K562 (cell line): ENCODE data around the gene ZNF296. TPM values are rescaled to one million over a fixed set of nuclear protein-coding genes. Genes with fewer than 3 reads are reported as not detected.

Experiments used
- CBX1 ChIP-seq: sonication (generic); IDR thresholded peaks from 2 replicates; pipeline ENCODE4 v1.6.1; 2016; ENCODE audit warnings: antibody characterized with exemption, low read depth, mild to moderate bottlenecking
- CCNT2 ChIP-seq: IDR thresholded peaks from 2 replicates; pipeline ENCODE4 v1.6.1; 2011; ENCODE audit warnings: borderline replicate concordance, low read depth, mild to moderate bottlenecking, moderate library complexity, mixed read lengths, low read length; ENCODE audit not compliant: insufficient read length; ENCODE audit errors: extremely low read depth
- CREM ChIP-seq: IDR thresholded peaks from 2 replicates; pipeline ENCODE4 v1.6.1; 2014; ENCODE audit warnings: antibody characterized with exemption, low read depth
- ETS2 ChIP-seq: IDR thresholded peaks from 2 replicates; pipeline ENCODE4 v1.6.1; 2016; ENCODE audit warnings: borderline replicate concordance, missing genetic modification characterization, mild to moderate bottlenecking, moderate library complexity, missing compliant biosample characterization; ENCODE audit not compliant: poor library complexity, severe bottlenecking
- GTF2E2 ChIP-seq: fragments of 200-800 bp; sonication (Bioruptor generic); IDR thresholded peaks from 2 replicates; pipeline ENCODE4 v1.6.1; 2016; ENCODE audit warnings: missing genetic modification characterization, missing compliant biosample characterization
- GTF2F1 ChIP-seq: IDR thresholded peaks from 2 replicates; pipeline ENCODE4 v1.6.1; 2011; ENCODE audit warnings: low read depth, low read length, improper control_type of control experiment
- KDM5B ChIP-seq: fragments of 200-600 bp; sonication (generic); IDR thresholded peaks from 2 replicates; pipeline ENCODE4 v1.6.1; 2012; ENCODE audit warnings: low read depth, mild to moderate bottlenecking, moderate library complexity, low read length, control low read depth, inconsistent platforms; ENCODE audit not compliant: insufficient replicate concordance
- MEF2D ChIP-seq: conservative IDR thresholded peaks from 2 replicates; pipeline ENCODE4 v1.6.1; 2016; ENCODE audit warnings: low read depth, missing genetic modification characterization, missing compliant biosample characterization
- SMARCA4 ChIP-seq: fragments of 450-650 bp; IDR thresholded peaks from 2 replicates; pipeline ENCODE4 v1.6.1; 2016
- SMARCC2 ChIP-seq: fragments of 450-650 bp; IDR thresholded peaks from 2 replicates; pipeline ENCODE4 v1.6.1; 2017; ENCODE audit warnings: antibody characterized with exemption, moderate library complexity, mild to moderate bottlenecking, low read depth
- SUPT5H ChIP-seq: fragments of 450-650 bp; IDR thresholded peaks from 2 replicates; pipeline ENCODE4 v1.6.1; 2016
- TAF1 ChIP-seq: IDR thresholded peaks from 2 replicates; pipeline ENCODE4 v1.6.1; 2011; ENCODE audit warnings: mild to moderate bottlenecking, low read length, moderate library complexity; ENCODE audit not compliant: insufficient read depth, control insufficient read depth, severe bottlenecking; ENCODE audit errors: extremely low read depth
- TEAD1 ChIP-seq, 2 experiments: fragments of 450-650 bp in 1 of 2; sonication (generic) in 1 of 2; formaldehyde crosslinking; IDR thresholded peaks; 2 replicates each; pipeline versions ENCODE4 v1.4.0 to v1.8.0; 2020 to 2022; ENCODE audit warnings: mild to moderate bottlenecking in 2 of 2, missing genetic modification reagents in 1 of 2
- ZNF212 ChIP-seq: fragments of 450-650 bp; formaldehyde crosslinking; IDR thresholded peaks from 2 replicates; pipeline ENCODE4 v1.4.0; 2020; ENCODE audit warnings: mild to moderate bottlenecking
- ZNF79 ChIP-seq: fragments of 250-450 bp; sonication (Bioruptor Pico); IDR thresholded peaks from 2 replicates; pipeline ENCODE4 v1.4.0; 2020; ENCODE audit warnings: low read depth, mild to moderate bottlenecking, moderate library complexity
- polyA plus RNA-seq, 8 experiments: library from polyadenylated mRNA; depleted of rRNA in 4 of 8; stranded (reverse) in 5 of 8; unstranded in 3 of 8; fragments of >200 nt; fragmentation: Nextera tagmentation in 2 of 8; fragmentation: Illumina TruSeq in 1 of 8; extraction: Ambion mirVana in 2 of 8; extraction: Trizol in 1 of 8; gene quantifications; 2 replicates each; pipeline versions ENCODE4 v1.2.1 to v1.2.3, GENCODE V29; 2011 to 2014; ENCODE audit warnings: inconsistent platforms in 1 of 8, missing spikeins in 1 of 8
- total RNA-seq, 7 experiments: library from RNA; depleted of rRNA in 6 of 7; stranded (reverse); fragments of >200 nt in 6 of 7; fragmentation: Illumina TruSeq in 2 of 7; extraction: Trizol in 2 of 7; gene quantifications; 2 replicates each; pipeline versions ENCODE4 v1.2.1 to v1.2.3, GENCODE V29; 2011 to 2021; ENCODE audit warnings: low replicate concordance in 1 of 7
- TF ChIP-seq, protein P1 (sequence below): fragments of 450-650 bp; formaldehyde crosslinking; IDR thresholded peaks from 2 replicates; pipeline ENCODE4 v1.4.0; 2020; ENCODE audit warnings: mild to moderate bottlenecking, moderate library complexity
- TF ChIP-seq, protein P2 (sequence below): sonication (generic); formaldehyde crosslinking; IDR thresholded peaks from 2 replicates; pipeline ENCODE4 v1.8.0; 2022; ENCODE audit warnings: mild to moderate bottlenecking, missing genetic modification reagents
- TF ChIP-seq, protein P3 (sequence below), 3 experiments: fragments of 200-800 bp in 1 of 3; fragments of 250-450 bp in 1 of 3; fragments of 450-650 bp in 1 of 3; sonication (Bioruptor Pico) in 1 of 3; sonication (Bioruptor generic) in 1 of 3; formaldehyde crosslinking in 1 of 3; IDR thresholded peaks; 2 replicates each; pipeline versions ENCODE4 v1.6.1 to v1.8.0; 2016 to 2022; ENCODE audit warnings: mild to moderate bottlenecking in 2 of 3, missing genetic modification characterization in 2 of 3, missing compliant biosample characterization in 1 of 3, moderate library complexity in 1 of 3

The ZNF296 gene
- total and polyA plus RNA-seq, 9 of the 15 experiments (the other 6 are each of a cell fraction or from before 2014, with no cell fraction given): 0.03 to 8.8 (median 0.47) TPM; not detected in 1

DNA sequence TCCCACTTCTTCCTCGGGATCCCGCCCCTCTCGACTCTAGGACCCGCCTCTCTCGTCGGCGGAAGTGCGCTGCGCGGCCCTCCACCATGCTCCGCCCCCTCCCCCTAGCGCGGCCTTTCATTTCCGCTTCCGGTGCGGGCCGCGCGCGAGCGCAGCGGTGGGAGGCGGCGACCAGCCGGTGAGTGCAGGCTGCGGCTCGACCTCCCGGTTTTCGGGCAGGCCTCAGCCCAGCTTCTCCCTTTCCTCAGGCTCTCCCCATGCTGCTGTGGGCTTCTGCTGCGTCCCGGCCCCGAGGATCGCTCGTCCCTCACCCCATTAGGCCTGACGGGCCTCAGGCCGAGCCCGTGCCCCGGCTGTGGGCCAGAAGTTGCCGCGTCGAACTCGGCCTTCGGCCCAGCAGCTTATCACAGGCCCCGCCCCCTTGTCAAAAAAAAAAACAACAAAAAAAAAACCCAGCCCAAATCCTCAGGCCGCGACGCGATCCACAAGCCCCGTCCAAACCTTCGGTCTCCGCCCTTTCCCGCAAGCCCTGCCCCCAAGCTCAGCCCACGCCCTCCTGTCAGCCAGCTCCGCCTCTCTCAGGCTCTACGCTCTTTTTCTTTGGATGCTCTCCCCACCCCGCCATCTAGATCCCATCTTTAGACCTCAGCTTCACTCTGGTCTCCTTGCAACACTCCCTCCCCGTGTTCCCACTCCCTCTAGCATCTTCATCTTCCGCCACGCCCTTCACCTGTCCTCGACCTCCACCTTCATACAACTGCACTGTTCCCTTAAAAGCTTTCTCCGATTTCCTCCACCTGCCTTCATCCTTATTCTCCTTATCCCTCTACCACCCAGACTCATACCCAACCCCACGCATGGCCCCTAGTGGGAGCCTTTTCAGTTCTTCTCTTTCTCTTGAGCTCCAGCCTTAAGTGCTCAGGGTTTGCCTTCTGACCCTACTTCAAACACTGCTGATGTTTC lies 37.1 kb downstream of the ZNF296 start, which contains the start of gene CLASRP (continued):
- TF ChIP-seq ETS2: no peak
- TF ChIP-seq CCNT2: peak; percentile 52
- peak; percentile 41; the same call in 1 of the 2 replicates for TF ChIP-seq CBX1
- peak; percentile 79 for TF ChIP-seq CREM
- no peak for TF ChIP-seq ZNF212 (CRISPR knock-in tag)
- TF ChIP-seq SMARCC2: no peak
- TF ChIP-seq SUPT5H: peak; percentile 97
- TF ChIP-seq, protein P1, sequence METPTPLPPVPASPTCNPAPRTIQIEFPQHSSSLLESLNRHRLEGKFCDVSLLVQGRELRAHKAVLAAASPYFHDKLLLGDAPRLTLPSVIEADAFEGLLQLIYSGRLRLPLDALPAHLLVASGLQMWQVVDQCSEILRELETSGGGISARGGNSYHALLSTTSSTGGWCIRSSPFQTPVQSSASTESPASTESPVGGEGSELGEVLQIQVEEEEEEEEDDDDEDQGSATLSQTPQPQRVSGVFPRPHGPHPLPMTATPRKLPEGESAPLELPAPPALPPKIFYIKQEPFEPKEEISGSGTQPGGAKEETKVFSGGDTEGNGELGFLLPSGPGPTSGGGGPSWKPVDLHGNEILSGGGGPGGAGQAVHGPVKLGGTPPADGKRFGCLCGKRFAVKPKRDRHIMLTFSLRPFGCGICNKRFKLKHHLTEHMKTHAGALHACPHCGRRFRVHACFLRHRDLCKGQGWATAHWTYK (CRISPR knock-in tag): 0 out of 2 replicates have a peak, but pooled peaks have one; percentile 46
- TF ChIP-seq, protein P2, sequence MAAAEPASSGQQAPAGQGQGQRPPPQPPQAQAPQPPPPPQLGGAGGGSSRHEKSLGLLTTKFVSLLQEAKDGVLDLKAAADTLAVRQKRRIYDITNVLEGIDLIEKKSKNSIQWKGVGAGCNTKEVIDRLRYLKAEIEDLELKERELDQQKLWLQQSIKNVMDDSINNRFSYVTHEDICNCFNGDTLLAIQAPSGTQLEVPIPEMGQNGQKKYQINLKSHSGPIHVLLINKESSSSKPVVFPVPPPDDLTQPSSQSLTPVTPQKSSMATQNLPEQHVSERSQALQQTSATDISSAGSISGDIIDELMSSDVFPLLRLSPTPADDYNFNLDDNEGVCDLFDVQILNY (CRISPR knock-in tag): no peak
- TF ChIP-seq GTF2E2: peak; percentile 87
- no peak for TF ChIP-seq GTF2F1
- no peak for TF ChIP-seq TEAD1 (CRISPR knock-in tag; IDR thresholded peaks at IDR 0.05)
- peak; percentile 92 for TF ChIP-seq TAF1
- peak; percentile 88 for TF ChIP-seq KDM5B
- TF ChIP-seq, protein P3, sequence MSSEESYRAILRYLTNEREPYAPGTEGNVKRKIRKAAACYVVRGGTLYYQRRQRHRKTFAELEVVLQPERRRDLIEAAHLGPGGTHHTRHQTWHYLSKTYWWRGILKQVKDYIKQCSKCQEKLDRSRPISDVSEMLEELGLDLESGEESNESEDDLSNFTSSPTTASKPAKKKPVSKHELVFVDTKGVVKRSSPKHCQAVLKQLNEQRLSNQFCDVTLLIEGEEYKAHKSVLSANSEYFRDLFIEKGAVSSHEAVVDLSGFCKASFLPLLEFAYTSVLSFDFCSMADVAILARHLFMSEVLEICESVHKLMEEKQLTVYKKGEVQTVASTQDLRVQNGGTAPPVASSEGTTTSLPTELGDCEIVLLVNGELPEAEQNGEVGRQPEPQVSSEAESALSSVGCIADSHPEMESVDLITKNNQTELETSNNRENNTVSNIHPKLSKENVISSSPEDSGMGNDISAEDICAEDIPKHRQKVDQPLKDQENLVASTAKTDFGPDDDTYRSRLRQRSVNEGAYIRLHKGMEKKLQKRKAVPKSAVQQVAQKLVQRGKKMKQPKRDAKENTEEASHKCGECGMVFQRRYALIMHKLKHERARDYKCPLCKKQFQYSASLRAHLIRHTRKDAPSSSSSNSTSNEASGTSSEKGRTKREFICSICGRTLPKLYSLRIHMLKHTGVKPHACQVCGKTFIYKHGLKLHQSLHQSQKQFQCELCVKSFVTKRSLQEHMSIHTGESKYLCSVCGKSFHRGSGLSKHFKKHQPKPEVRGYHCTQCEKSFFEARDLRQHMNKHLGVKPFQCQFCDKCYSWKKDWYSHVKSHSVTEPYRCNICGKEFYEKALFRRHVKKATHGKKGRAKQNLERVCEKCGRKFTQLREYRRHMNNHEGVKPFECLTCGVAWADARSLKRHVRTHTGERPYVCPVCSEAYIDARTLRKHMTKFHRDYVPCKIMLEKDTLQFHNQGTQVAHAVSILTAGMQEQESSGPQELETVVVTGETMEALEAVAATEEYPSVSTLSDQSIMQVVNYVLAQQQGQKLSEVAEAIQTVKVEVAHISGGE (CRISPR knock-in tag; IDR thresholded peaks at IDR 0.05): peak in 2 of 3 experiments; percentile 60 to 65; a peak in 3 of 6 replicates
- no peak for TF ChIP-seq ZNF79 (CRISPR knock-in tag)
- 0 out of 2 replicates have a peak, but pooled peaks have one; percentile 55 for TF ChIP-seq SMARCA4
- no peak for TF ChIP-seq MEF2D (tag)
